ENCODE results near the gene MAP1A. TPM values are rescaled to one million over a fixed set of nuclear protein-coding genes. Genes with fewer than 3 reads are reported as not detected.
A peak's percentile ranks its signal among the peaks of the same experiment; 100 is the strongest.

Gene MAP1A
- total and polyA plus RNA-seq, 3 donors from 2014 or later, result 11.4 to 19.1 (median 17.7) TPM

GRCh38 chr15:43487271-43487895 lies 30.0 kb upstream of the MAP1A start:
- 89 to 95% methylated on average over 6 of the region's 6 CpGs for WGBS, 2 donors
- DNase-seq, result no peak
- no peaks in the 10 kb centered on the region for H3K9me3 ChIP-seq
- TF ChIP-seq CTCF (IDR thresholded peaks at IDR 0.05) (no peak), POLR2A (IDR thresholded peaks at IDR 0.05) (no peak)
- no peaks in the 10 kb centered on the region for H3K36me3 ChIP-seq (ENCODE audit: low read depth, missing control alignments)
- H3K4me3 ChIP-seq, result no peak overlapping the region
- H3K27ac ChIP-seq, result no peak overlapping the region
- H3K4me1 ChIP-seq, result peaks cover 7% of the 10 kb centered on the region
- no peaks in the 10 kb centered on the region for H3K27me3 ChIP-seq
- intact Hi-C loops (cut with DNase I; ENCODE audit: low total_unique reads), result no loop called here

GRCh38 chr15:43488790-43489189 lies 28.6 kb upstream of the MAP1A start:
- no peaks in the 10 kb centered on the region for H3K27me3 ChIP-seq
- TF ChIP-seq POLR2A (IDR thresholded peaks at IDR 0.05) (no peak), CTCF (IDR thresholded peaks at IDR 0.05) (no peak)
- H3K9me3 ChIP-seq, result no peaks in the 10 kb centered on the region
- no peak for DNase-seq
- peaks cover 2% of the 10 kb centered on the region for H3K4me1 ChIP-seq
- 81 to 86% methylated on average over 3 of the region's 3 CpGs for WGBS, 2 donors
- no peaks in the 10 kb centered on the region for H3K36me3 ChIP-seq (ENCODE audit: low read depth, missing control alignments)
- no peak overlapping the region for H3K27ac ChIP-seq
- intact Hi-C loops (cut with DNase I; ENCODE audit: low total_unique reads), result no loop called here
- H3K4me3 ChIP-seq, result no peak overlapping the region

- Histone ChIP-seq H3K27ac (no peak overlapping the region), H3K27me3 (no peaks in the 10 kb centered on the region), H3K9me3 (no peaks in the 10 kb centered on the region), H3K36me3 (ENCODE audit: low read depth, missing control alignments) (no peaks in the 10 kb centered on the region), H3K4me3 (no peak overlapping the region), H3K4me1 (no peaks in the 10 kb centered on the region)
- 17 to 42% methylated on average over 1 of the region's 1 CpG for WGBS, 2 donors
- TF ChIP-seq POLR2A (IDR thresholded peaks at IDR 0.05) (no peak), CTCF (IDR thresholded peaks at IDR 0.05) (no peak)
- intact Hi-C loops (cut with DNase I; ENCODE audit: low total_unique reads), result no loop called here
- no peak for DNase-seq
Measured at GRCh38 chr15:43489191-43489590, 28.2 kb upstream of the MAP1A start.

GRCh38 chr15:43492266-43492665 lies 25.1 kb upstream of the MAP1A start:
- Histone ChIP-seq H3K4me1 (no peaks in the 10 kb centered on the region), H3K27me3 (no peaks in the 10 kb centered on the region), H3K4me3 (peak overlapping the region; percentile 69 to 78), H3K9me3 (no peaks in the 10 kb centered on the region), H3K36me3 (ENCODE audit: low read depth, missing control alignments) (no peaks in the 10 kb centered on the region), H3K27ac (peak overlapping the region; percentile 82 to 86)
- intact Hi-C loops (cut with DNase I; ENCODE audit: low total_unique reads), result no loop called here
- no peak for DNase-seq
- no peak for TF ChIP-seq POLR2A (IDR thresholded peaks at IDR 0.05)
- no peak for TF ChIP-seq CTCF (IDR thresholded peaks at IDR 0.05)
- 5% methylated on average over 7 of the region's 7 CpGs for WGBS, 2 donors

Data from testis (tissue), 3 donors.